ENCODE measurements around the gene DNAI7.

DNA sequence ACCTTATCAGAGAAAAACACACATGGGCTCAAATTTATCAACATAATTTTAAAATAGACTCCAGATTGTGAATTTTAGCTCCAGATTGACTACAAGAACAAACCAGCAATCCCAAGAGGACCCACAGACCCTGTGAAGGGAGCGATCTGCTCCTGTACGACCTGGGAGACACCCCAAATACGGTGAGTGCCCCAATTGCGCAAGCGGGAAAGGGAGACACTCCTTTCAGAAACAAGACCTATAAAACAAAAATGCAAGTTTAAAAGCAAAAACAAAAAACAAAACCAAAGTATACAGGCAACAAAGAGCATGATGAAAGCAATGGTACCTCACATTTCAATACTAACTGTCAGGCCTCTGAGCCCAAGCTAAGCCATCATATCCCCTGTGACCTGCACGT is 32.1 kb downstream of the DNAI7 start:
- TF ChIP-seq, protein P1, sequence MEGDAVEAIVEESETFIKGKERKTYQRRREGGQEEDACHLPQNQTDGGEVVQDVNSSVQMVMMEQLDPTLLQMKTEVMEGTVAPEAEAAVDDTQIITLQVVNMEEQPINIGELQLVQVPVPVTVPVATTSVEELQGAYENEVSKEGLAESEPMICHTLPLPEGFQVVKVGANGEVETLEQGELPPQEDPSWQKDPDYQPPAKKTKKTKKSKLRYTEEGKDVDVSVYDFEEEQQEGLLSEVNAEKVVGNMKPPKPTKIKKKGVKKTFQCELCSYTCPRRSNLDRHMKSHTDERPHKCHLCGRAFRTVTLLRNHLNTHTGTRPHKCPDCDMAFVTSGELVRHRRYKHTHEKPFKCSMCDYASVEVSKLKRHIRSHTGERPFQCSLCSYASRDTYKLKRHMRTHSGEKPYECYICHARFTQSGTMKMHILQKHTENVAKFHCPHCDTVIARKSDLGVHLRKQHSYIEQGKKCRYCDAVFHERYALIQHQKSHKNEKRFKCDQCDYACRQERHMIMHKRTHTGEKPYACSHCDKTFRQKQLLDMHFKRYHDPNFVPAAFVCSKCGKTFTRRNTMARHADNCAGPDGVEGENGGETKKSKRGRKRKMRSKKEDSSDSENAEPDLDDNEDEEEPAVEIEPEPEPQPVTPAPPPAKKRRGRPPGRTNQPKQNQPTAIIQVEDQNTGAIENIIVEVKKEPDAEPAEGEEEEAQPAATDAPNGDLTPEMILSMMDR (IDR thresholded peaks at IDR 0.05 in 4 of 5, conservative IDR thresholded peaks at IDR 0.05 in 1 of 5), result no peak
- no peak for TF ChIP-seq POLR2A (IDR thresholded peaks at IDR 0.05)
